ENCODE measurements around the gene CLTC.
"Not testable (repeated sequence)": the region's sequence is repeated elsewhere in the genome, so short reads cannot be mapped to it uniquely, and the experiment has no call there.

The CLTC gene

DNA sequence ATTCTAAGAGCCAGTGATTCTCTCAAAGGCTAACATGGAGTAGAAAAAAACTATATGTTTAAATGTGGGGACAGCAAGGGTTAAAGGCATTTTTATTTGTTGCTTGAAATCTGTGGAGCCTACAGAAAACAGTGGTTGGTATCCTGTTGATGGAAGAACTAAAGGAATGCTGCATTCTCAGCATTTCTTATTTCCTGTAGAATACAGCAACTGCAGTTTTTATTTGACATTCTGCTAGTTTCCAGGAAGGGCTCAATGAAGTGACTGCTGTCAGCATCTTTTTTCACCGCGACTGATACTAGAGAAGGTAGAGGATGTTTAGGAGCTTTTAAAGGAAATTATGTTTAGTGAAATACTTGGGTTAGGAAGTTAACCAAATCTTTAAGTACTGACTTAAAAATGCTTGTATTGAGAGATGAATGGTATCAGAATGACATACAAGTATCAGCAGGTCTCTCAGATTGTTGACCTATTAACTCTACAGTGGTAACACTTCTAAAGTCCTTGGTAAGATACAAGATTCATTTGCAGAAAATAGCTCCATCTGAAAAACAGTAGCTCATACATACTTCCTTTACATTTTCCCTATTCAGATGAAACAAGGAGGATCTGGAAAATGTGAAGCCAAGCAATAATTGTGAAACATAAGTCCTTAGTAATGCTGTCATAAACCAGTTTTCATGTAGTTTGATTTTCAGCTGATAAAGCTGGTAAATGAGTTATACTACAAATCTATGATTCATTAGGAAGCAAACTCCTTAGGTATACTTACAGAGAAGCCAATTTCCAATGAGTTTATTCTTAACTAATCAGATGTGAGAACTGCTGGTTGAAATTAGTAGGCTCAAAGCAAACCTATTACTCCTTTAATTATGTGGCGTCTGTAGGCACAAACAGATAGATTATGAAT lies 15.2 kb downstream of the CLTC start:
- no peak for DNase-seq

DNA sequence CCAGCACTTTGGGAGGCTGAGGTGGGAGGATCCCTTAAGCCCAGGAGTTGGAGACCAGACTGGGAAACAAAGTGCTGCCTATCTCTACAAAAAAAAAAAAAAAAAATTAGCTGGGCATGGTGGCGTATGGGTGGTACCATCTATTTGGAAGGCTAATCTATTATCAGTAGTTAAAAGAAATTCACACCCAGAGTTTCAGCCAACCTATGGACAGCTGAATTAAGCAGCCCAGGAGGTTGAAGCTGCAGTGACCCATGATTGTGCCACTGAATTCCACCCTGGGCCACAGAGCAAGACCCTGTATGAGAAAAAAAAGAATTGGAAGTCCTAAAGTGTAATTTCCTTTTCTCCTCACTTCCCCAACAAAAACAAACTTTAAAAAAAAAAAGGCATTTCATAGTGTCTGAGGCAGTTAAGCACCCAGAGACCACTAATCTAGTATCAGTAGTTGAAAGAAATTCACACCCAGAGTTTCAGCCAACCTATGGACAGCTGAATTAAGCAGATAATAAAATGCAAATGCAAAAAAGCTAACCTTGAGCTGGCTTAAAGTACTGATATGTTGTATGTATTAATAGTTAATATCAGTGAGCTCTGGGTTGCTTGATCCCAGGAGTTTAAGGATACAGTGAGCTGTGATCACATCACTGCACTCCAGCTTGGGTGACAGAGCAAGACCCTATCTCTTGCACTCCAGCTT lies 18.1 kb downstream of the CLTC start:
- DNase-seq = no peak

DNA sequence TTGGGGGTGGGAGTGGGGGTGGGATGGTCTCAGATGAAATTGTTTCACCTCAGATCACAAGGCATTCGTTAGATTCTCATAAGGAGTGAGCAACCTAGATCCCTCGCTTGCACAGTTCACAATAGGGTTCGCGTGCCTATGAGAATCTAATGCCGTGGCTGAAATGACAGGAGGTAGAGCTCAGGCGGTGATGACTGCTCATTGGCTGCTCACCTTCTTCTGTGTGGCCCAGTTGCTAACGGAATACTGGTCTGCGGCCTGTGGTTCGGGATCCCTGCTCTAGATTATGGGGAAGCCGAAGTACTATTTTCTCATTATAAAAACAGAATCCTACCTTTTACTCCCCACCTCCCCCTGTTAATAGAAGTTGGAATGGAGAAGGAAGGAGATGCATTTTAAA lies 18.9 kb downstream of the CLTC start:
- no peak for DNase-seq

DNA sequence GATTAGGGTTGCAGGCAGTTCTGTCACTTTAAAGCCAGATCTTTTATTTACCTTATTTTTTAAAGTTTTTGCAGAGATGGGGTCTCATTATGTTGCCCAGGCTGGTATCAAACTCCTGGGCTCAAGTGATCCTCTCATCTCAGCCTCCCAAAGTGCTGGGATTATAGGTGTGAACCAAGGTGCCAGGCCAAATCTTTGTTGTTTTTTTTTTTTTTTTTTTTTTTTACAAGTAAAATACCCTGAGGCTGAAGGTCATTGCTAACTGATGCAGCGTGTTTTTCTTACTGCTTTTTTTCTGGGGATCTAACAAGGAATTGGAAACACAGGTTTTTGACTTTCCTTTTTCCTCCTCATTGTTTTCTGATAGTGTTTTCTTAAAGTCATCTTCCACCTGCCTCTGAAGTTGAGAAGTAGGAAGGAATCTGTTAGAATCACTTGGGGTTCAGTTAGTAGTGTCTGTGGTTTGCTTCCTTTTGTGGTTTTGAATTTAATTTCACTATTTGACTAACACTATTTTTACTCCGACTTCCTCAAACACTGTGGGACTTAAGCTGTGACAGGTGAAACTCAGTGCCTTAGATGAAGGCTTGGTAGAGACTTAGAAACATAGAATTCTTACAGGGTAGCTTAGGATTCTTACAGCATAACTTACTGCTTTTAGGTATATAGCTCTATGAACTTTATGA lies 22.2 kb downstream of the CLTC start:
- DNase-seq = no peak

DNA sequence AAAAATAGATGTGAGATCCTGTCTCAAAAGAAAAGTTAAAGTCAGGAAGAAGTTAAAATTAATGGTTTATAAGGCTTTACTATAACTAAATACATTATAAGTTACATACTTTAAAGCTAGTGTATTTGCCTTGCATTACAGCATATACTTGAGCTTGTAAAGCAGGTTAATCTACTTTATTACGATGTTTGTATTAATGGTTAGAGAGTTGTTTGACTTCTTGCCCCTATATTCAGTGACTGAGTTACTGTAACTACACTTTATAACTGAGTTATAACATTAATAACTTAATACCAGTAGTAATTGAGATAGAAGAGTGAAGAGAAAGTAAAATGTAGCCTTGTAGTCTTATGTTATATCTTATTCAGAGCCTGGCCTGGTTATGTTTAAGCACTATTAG lies 22.9 kb downstream of the CLTC start:
- DNase-seq = no peak

DNA sequence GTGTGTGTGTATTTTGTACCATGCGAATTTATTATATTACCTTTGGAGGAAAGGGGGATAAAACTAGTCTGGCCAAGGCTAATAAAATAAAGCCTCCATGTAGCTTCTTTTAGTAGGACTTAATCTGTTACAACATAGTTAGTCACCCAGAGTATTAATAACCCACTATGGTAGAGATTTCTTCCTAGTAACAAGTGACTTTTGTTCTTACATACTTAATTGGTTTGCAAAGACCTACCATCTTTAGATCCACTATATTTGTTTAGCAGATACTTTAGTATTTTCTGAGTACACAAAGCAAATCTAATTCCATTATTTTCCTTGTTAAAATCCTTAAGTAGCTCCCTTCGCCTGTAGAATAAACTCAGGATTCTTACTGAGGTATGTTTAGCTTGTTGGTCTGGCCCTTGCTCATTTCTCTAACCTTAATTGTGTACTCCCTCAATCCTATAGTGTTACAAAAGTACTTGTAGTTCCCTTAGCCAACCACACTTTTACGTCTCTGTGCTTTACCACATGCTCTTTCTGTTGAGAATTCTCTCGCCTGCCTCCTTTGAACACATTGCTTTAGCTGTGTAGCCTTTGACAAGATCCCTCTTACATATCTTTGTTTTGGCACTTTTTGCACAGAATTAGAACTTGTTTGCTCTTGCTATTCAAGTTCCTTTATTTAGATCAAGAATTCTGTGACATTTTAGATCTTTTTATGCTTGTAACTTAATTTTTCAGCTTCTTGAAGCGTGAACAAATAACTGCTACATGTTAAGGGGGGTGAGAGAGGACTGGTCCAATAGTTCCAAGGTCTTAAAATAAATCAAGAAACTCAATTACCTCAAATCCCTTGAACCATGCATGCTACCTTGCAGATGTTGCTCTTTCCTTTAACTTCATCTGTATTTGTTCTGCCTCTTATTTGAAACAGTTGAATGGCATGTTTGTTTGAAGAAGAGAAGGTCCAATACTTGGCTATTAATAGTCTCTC lies 23.8 kb downstream of the CLTC start:
- no peak for DNase-seq

DNA sequence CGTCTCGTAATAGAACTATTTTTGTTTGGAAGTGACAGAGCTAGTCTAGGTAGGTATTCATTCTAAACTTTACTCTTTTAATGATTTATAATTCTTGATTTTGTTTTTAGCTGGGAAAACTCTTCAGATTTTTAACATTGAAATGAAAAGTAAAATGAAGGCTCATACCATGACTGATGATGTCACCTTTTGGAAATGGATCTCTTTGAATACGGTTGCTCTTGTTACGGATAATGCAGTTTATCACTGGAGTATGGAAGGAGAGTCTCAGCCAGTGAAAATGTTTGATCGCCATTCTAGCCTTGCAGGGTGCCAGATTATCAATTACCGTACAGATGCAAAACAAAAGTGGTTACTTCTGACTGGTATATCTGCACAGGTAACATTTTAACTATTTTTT lies 27.6 kb downstream of the CLTC start:
- DNase-seq = no peak

DNA sequence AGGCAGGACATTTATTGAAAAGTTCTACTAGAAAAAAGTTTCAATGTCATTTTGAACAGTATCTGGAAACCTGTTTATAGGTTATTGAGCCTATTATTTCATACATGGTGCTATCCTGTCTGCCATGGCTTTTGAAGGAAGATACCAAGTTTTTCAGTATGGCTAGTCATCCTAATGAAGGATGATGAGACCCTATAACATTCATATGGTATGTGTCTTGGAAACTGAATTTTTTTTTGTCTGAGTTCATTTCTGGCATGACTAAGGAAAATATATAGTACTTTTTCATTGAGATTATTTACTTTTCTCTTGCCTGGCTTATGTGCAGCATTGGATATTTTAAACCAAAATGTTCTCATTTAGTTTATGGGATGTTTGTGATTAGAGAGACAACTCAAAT lies 30.2 kb downstream of the CLTC start:
- DNase-seq = no peak

DNA sequence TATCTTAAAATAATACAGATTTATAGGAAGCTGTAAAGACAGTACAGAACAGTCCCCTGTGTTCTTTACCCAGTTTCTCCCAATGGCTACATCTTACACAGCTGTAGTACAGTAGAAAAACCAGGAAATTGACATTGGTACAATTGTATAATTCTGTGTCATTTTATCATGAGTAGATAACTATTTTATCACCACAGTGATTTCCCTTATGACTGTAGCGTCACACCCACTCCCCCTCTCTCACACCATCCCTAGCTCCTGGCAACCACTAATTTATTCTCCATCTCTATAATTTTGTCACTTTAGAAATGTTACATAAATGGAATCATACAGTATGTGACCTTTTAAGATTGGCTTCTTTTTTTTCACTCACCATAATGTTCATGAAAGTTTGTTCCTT lies 30.9 kb downstream of the CLTC start:
- no peak for DNase-seq

DNA sequence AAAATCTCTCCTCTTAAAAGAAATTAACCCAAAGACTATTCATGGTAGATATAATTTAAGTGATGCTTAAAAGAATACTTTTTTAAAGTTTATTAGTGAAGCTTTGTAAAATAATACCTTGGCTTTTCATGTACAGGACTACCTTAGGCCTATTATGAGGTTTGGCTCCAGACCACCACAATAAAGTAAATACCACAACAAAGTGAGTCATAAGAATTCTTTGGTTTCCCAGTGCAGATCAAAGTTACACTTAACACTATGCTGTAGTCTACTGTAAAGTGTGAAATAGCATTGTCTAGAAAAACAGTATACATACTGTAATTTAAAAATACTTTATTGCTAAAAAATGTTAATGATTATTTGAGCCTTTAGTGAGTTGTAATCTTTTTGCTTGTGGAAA lies 31.7 kb downstream of the CLTC start:
- no peak for DNase-seq

DNA sequence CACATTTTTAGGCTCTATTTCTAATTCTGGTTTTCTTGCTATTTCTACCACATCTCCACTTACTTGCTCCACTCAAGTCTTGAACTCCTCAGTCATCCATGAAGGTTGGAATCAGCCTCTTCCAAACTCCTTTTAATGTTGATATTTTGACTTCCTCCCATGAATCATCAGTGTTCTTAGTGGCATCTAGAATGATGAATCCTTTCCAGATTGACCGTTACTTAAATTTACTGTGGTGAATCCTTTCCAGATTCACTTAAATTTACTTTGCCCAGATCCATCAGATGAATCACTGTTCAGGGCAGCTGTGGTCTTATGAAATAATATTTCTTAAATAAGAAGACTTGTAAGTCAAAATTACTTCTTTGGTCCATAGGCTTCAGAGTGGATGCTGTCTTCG lies 32.4 kb downstream of the CLTC start:
- DNase-seq = no peak

DNA sequence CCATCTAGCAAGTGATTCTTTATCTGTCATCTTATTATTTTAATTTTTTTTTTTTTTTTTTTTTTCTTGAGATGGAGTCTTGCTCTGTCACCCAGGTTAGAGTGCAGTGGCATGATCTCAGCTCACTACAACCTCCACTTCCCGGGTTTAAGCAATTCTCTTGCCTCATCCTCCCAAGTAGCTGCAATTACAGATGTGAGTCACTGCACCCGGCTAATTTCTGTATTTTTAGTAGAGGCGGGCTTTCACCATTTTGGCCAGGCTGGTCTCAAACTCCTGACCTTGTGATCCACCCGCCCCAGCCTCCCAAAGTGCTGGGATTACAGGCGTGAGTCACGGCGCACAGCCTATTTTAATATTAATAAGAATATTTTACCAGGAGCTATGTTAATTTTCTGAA lies 36.9 kb downstream of the CLTC start:
- not testable (repeated sequence) for DNase-seq

DNA sequence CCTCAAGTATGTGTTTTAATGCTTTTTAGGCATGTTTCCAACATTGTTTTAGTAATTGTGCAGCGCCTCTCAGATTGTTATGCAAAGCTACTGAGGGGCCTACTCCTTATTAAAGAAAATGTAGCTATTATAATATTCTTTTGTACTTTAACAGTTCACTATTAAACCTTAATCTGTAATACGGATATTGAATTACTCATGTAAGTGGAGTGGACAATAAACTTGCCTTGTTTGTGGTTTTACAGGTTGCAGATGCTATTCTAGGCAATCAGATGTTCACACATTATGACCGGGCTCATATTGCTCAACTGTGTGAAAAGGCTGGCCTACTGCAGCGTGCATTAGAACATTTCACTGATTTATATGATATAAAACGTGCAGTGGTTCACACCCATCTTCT lies 46.5 kb downstream of the CLTC start:
- DNase-seq = no peak

DNA sequence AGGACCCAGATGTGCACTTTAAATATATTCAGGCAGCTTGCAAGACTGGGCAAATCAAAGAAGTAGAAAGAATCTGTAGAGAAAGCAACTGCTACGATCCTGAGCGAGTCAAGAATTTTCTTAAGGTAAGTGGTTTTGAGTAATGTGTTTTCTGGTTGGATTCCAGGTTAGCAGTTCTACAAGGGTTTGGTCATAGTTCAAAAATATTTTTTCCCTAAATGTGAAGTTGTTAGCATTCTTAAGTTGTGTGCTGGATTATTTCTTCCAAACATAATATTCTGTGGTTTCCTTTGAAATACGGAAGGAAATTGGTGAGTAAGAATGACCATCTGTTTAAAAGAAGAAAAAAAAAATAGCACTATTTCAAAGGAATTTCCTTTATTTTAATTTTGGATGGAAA lies 49.1 kb downstream of the CLTC start:
- DNase-seq = no peak

DNA sequence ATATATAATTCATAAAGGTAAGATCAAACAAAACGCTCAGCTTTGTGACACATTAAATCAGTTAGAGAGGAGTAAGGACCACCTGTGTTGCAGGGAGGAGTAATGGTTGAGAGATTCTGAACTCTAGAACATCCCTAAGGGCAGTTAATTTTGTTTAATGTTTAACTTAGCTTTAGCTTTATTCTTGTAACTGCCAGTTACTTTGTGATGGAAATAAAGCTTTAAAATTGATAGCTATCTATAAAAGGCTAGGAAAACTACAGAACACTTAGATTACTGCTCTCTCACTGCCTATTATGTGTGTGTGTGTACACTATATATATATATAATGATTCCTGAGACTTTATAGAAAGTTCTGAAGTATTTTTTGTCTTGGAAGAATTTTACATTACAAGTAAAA lies 49.7 kb downstream of the CLTC start:
- DNase-seq = no peak

DNA sequence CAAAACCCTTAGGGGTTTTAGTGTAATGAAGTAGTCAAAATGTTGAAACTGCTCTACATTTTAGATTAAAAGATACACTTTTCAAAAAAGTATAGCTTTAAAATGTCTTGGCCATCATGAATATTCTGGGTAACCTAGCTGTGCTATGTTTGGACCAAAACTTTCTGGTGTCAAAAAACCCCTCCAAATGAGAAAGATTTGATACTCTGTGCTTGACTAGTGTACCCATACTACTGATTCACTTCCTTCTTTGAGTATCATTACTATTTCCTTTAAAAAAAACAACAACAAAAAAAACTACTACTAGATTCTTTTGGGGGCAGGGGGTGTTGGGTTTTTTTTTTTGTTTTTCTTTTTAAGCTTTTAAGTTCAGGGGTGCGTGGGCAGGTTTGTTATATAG lies 50.2 kb downstream of the CLTC start:
- no peak for DNase-seq

DNA sequence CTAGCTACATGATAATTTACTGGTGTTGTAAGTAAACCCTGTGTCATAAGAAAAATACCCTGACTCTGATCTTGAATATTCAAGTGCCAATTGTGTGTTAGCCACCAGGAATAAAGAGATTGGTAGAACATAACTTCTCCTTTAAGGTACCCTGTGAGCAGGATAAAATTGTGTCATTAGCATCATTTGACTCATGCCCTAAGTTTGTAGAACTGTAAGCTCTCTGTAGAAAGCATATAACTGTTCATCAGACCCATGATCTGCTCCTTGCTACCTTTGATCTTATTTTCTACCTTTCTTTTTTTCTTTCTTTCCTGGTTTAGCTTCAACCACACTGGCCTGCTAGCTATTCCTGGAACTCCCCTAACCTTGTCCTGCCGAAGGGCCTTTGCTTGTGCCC lies 51.7 kb downstream of the CLTC start:
- no peak for DNase-seq

DNA sequence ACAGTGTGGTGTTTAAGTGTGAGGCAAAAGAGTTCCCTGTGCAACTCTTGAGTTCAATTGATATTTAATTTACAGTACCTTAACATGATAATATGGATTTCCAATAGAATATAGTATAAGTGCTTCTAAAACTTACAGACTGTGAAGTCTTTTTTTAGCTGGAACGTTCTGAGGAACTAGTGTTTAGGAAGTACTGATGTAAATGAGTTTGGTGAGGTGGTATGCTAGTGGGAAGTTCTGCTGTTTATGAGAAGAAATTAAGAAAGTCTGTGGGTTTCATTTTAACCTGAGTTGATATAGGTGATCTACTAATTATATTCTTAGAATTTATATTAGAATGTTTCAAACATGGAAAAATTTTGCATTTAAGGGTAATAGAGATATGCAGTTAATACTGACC lies 55.5 kb downstream of the CLTC start:
- DNase-seq = no peak

DNA sequence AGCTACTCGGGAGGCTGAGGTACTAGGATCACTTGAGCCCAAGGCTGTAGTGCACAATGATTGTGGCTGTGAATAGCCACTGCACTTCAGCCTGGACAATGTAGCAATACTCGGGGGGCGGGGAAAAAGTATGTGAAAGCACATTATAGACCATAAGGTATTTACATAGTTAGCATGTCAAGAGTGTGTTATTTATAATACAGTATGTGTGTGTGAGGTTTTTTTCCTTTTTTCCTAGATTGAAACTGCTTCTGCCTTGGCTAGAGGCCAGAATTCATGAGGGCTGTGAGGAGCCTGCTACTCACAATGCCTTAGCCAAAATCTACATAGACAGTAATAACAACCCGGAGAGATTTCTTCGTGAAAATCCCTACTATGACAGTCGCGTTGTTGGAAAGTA lies 57.0 kb downstream of the CLTC start:
- no peak for DNase-seq

DNA sequence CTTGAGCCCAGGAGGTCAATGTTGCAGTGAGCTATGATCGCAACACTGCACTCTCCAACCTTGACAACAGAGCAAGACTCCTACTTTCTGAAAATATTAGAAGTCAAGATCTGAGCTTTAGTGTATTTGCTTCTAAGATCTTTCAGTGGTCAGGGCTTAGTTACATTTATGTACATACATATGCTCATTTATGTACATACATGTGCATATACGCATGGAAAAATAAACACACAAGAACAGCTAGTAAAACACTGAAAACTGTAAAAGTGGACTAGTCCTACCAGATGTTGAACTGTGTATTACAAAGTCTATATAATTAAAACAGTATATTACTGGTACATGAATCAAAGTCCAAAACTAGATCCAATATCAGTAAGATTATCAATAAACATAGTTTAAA lies 59.2 kb downstream of the CLTC start:
- DNase-seq = no peak

DNA sequence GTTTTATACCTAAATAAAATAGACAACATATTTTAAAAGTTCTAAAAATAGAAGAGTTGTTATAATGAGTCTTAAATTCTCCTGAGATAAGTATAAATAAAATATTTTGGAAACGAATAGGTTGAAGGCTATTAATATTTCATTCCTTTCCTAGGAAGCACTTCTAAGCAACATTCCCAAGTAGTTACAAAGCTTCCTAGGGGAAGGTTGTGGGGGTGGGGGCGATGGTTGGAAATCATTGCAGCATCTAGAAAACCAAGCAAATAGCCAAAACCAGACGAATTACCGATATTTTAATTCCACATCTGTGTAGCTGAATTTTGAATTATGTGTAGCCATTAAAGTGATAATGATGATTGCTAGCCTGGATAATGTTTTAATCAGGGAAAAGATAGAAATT lies 60.6 kb downstream of the CLTC start:
- DNase-seq = no peak

DNA sequence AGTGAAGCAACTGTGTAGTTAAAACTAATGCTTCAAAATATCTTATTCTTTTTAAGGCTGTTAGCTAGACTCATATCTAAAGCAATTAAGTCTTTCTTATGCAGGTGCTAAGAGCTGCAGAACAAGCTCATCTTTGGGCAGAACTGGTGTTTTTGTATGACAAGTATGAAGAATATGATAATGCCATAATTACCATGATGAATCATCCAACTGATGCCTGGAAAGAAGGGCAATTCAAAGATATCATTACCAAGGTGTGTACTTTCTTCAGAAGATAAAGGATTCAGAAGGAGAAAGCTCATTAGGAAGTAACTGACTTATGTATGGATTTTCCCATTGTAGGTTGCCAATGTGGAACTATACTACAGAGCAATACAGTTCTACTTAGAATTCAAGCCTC lies 63.6 kb downstream of the CLTC start:
- DNase-seq = no peak

DNA sequence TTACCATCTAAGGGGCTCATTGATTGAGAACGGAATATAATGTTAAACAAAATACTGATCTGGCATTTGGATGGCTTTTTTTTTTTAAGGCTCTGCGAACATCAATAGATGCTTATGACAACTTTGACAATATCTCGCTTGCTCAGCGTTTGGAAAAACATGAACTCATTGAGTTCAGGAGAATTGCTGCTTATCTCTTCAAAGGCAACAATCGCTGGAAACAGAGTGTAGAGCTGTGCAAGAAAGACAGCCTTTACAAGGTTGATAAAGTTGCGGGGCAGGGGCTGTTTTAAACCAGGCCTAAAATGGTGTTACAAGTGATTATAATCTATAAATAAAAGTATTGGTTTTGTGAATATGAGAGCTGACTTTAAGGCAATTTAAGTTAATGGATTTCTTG lies 65.3 kb downstream of the CLTC start:
- no peak for DNase-seq
